ENCODE data around the gene THUMPD3.

The THUMPD3 gene

DNA sequence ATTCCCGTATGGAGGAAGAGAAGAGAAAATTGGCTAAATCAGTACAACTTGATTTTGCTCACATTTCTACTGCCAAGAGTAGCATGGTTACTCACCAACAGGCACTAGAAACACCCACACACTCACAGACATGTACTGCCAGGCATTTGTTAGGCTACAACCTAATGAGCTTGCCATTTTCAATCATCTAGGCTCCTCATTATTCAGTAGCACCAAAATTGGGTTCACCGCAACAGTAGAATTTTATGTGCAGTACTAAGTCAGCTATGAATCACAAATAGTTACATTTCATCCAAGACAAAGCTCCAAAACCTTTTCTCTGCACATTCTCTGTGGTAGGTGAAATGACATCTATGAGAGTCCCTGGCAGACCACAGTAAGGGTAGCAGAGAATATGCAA is 15.0 kb upstream of the THUMPD3 start:
- no peaks in the 10 kb centered on the region for H3K27me3 Mint-ChIP-seq (ENCODE audit: low read depth, poor library complexity)
- peak overlapping the region; percentile 12 for H3K27ac Mint-ChIP-seq
- no peak overlapping the region for H3K4me3 Mint-ChIP-seq
- H3K4me1 Mint-ChIP-seq = peaks cover 50% of the 10 kb centered on the region
- no peaks in the 10 kb centered on the region for H3K9me3 Mint-ChIP-seq
- TF ChIP-seq CTCF (IDR thresholded peaks at IDR 0.05) = no peak
- DNase-seq = no peak
- H3K36me3 Mint-ChIP-seq (ENCODE audit: low read depth) = no peaks in the 10 kb centered on the region

DNA sequence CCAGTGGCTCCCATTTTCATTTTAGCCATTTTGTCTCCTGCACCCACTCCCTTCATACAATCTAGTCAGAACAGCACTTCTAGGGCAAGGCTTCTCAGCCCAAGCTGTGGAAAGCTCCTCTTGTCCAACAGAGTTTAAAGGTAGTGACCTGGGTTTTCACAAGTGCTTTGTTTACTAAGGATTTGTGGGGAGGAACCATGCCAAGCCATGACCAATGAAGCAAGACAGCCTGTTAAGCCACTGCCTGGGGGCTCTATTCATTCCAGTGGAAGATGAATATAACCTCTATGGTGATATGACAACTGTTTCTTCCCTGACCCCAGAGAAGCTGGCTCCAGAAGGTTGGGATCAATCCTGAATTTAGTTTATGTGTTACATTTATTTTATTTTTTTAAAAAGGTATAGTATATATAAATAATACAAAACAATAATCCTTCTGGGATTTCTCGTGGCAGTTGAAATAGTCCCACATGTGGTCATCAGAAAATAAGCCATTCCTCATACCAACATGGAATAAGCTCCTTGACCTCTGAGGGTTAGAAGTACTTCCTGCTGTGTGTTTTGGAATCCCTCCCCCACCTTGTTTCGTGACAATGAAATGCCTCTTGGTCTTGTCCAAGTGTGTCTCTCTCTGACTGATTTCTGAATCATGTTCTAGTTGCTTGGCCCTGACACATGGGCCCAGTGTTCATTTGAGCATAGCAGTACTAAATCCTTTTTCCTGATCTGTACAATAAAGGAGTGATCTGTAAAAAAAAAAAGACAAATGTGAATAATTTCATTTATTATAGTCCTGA is 13.3 kb upstream of the THUMPD3 start:
- H3K27me3 Mint-ChIP-seq (ENCODE audit: low read depth, poor library complexity) = no peaks in the 10 kb centered on the region
- no peaks in the 10 kb centered on the region for H3K36me3 Mint-ChIP-seq (ENCODE audit: low read depth)
- no peak for DNase-seq
- no peaks in the 10 kb centered on the region for H3K9me3 Mint-ChIP-seq
- H3K27ac Mint-ChIP-seq = peak overlapping the region; percentile 86
- peak overlapping the region; percentile 29 for H3K4me3 Mint-ChIP-seq
- TF ChIP-seq CTCF (IDR thresholded peaks at IDR 0.05) = no peak
- peaks cover 66% of the 10 kb centered on the region for H3K4me1 Mint-ChIP-seq

- DNase-seq = no peak
- TF ChIP-seq CTCF (IDR thresholded peaks at IDR 0.05) = no peak
- Mint-ChIP-seq H3K36me3 (ENCODE audit: low read depth) (no peaks in the 10 kb centered on the region), H3K4me1 (peaks cover 79% of the 10 kb centered on the region), H3K27me3 (ENCODE audit: low read depth, poor library complexity) (no peaks in the 10 kb centered on the region), H3K9me3 (no peaks in the 10 kb centered on the region), H3K4me3 (no peak overlapping the region), H3K27ac (peak overlapping the region; percentile 98)
Observed at GRCh38 chr3:9351709-9352126, 11.1 kb upstream of the THUMPD3 start.

GRCh38 chr3:9352917-9353752 is 9.7 kb upstream of the THUMPD3 start:
- H3K27ac Mint-ChIP-seq = peak overlapping the region; percentile 98
- peaks cover 72% of the 10 kb centered on the region for H3K4me1 Mint-ChIP-seq
- H3K9me3 Mint-ChIP-seq = no peaks in the 10 kb centered on the region
- H3K27me3 Mint-ChIP-seq (ENCODE audit: low read depth, poor library complexity) = no peaks in the 10 kb centered on the region
- H3K4me3 Mint-ChIP-seq = peak overlapping the region; percentile 74
- TF ChIP-seq CTCF (IDR thresholded peaks at IDR 0.05) = peak; percentile 88
- DNase-seq = peak; percentile 58
- no peaks in the 10 kb centered on the region for H3K36me3 Mint-ChIP-seq (ENCODE audit: low read depth)

GRCh38 chr3:9361691-9362388 is 1.0 kb upstream of the THUMPD3 start:
- TF ChIP-seq CTCF (IDR thresholded peaks at IDR 0.05) = no peak
- Mint-ChIP-seq H3K9me3 (peaks cover 17% of the 10 kb centered on the region), H3K36me3 (ENCODE audit: low read depth) (peaks cover 31% of the 10 kb centered on the region), H3K4me1 (peaks cover 17% of the 10 kb centered on the region), H3K27me3 (ENCODE audit: low read depth, poor library complexity) (peaks cover 6% of the 10 kb centered on the region), H3K27ac (no peak overlapping the region), H3K4me3 (peak overlapping the region; percentile 90)
- DNase-seq = no peak
